Measurements from ENCODE around the gene IL18R1. TPM values are rescaled to one million over a fixed set of nuclear protein-coding genes. Genes with fewer than 3 reads are reported as not detected.
"Not testable (repeated sequence)": the region's sequence is repeated elsewhere in the genome, so short reads cannot be mapped to it uniquely, and the experiment has no call there.

Gene IL18R1, protein sequence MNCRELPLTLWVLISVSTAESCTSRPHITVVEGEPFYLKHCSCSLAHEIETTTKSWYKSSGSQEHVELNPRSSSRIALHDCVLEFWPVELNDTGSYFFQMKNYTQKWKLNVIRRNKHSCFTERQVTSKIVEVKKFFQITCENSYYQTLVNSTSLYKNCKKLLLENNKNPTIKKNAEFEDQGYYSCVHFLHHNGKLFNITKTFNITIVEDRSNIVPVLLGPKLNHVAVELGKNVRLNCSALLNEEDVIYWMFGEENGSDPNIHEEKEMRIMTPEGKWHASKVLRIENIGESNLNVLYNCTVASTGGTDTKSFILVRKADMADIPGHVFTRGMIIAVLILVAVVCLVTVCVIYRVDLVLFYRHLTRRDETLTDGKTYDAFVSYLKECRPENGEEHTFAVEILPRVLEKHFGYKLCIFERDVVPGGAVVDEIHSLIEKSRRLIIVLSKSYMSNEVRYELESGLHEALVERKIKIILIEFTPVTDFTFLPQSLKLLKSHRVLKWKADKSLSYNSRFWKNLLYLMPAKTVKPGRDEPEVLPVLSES
- total RNA-seq, result 12.4 TPM

DNA sequence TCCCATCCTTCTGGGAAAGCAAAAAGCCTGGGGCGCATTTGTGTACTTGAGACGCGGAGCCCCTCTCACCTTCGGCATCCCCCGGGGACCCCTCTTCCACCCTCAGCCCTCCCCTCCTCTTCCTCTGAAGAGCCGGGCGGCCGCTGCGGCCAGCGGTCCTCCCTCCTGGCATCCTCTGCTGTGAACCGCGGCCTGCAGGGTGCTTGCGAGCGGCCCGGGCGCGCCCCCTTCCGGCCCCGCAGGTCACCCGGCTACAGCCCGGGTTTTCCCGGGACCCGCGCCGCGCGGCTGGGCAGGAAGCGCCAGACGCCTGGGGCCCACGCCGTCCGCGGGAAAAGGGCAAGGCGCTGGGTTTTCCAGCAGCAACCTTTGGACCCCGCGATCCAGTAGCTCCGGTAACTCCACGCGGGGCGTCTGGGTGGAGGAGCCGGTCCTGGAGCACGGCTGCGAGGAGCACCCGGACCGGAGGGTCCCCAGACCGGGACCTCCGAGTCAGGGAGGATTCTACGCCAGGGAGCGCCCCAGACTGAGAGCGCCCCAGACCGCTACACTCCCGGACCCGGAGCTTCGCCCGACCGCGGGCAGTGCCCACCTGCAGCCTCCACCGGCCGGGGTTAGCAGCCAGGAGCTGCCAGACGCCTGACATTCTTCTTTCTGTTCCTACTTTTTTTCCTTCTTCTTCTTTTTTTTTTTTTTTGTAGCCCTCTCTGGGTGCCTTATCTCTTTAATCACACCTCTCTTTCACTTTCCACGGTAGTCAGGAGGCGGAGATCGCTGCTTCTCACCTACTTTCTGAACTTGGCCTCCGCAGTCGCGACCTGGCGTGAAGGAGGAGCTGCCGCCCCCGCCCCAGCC is at the start of gene IL18R1:
Gene IL18R1, plus strand, starts transcription at position 271 of the 855 bp plus-strand sequence. CDS start 6,865 bp downstream, outside the sequence.
- DNase-seq (ENCODE audit: low spot score), result peak; percentile 72

DNA sequence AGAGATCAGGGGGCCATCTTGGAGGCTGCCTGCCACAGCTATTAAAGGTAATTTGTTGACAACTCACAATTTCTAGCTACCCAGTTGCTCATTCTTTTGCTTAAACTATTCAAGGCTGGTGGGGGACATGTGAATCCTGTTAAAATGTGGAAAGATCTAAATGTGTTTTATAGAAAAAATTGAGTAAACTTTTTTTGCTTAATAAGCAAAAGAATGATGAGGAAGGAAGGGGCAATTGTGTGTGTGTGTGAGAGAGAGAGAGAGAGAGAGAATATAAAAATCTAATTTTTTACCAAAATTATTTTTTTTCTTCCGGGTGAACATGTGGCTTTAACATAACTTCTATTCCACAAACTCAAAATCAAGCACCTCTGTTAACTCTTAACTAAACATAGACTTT is 49.5 kb upstream of the IL18R1 start:
- no peak for DNase-seq (ENCODE audit: low spot score)

DNA sequence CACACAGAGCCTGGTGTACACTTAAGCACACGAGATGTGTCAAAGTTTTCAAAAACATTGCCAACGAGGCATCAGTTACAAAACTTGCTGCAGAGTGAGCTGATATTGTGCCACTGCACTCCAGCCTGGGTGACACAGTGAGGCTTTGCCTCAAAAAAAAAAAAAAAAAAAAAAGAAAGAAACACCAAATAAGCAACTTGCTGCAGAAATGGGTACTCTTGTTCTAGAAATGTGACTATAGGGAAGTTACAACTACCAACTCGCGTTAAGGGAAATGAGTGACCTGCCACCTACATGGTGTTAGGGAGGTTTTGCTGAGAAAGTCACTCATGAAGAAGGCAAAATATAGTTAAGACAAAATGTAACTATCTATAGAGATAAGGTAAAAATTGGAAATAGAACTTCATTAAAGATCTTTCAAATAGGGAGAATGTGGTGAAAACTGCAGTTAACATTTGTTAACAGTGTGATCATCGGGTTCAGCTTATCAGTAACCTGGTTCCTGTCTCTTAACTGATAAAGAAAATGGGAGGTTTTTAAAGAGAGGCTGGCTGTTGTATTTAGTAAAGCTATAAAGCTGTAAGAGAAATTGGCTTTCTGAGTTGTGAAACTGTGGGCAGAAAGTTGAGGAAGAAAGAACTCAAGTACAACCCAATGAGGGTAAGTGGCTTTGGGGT is 44.5 kb upstream of the IL18R1 start, which contains the start of gene IL1RL1:
Gene IL1RL1, plus strand, starts transcription at position 600 of the 677 bp plus-strand sequence. CDS start 26,702 bp downstream, outside the sequence.
- no peak for DNase-seq (ENCODE audit: low spot score)

DNA sequence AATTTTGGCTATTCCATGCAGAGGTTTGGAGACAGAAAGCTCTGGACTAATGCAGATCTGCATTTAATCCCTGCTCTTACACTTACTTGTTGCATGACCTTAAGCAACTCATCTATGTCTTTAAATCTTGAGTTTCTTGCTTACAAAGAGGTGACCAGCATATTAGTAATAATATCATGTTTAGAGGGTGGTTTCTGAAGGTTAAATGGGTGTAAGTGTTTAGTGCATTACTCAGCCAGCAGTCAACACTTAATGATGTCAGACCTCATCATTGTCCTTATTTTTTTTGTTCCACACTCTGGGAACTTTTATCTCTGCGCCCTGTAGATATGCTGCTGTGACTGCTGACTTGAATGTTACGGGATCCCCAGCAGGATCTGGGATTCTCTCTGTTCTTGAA is 42.6 kb upstream of the IL18R1 start:
- DNase-seq (ENCODE audit: low spot score), result no peak

DNA sequence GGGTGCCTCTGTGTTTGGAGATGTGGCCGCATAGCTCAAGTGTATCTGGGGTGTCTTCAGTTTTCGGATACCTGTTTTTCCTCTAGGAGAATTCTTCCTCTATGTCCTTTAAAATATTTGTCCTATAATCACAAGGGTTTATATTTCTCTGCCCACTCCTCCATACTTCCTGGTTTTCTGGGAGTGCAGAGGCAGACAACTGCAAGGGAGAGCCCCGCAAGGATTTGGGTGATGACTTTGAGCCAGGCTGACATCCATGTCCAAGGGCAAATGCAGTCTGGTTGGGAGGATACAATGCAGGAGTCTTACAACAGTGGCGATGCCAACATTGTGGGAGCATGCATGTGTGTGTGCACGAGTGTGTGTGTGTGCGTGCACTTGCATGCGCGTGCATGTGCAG is 42.1 kb upstream of the IL18R1 start:
- no peak for DNase-seq (ENCODE audit: low spot score)

DNA sequence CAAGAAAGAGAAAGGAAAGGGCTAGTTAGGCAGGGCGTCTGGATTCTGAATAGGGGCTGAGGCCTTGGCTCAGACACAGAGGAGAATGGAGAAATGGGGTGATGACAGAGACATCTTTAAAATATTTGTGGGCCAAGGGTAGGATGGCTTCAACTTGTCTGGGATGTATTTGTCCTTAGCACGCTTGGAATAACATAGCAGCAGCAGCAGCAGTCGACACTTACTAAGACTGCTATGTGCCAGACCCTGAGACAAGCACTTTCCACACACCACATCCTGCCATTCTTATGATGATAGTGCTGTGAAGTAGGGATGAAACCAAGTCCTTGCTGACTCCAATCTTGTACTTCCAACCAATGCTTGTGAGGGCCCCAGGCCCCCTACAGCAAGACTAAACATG is 41.6 kb upstream of the IL18R1 start:
- DNase-seq (ENCODE audit: low spot score), result no peak

DNA sequence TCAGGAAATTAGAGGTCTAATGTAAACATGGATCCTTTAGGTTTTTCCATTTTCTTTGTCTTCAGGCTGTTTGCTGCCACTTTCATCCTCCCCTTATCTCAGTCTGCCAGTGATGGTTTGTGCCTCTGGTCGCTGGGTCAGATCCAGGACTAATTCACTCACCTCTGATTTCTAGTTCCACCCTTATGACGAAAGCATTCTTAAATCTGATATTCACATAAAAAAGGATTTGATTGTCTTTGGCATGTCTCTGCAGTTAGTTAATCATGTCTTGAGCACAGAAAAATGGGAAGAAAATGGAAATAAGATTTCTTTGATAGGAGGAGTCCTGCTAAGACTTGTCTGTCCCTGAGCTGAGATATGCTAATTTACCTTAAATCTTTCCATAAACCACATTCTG is 39.7 kb upstream of the IL18R1 start:
- DNase-seq (ENCODE audit: low spot score), result no peak

DNA sequence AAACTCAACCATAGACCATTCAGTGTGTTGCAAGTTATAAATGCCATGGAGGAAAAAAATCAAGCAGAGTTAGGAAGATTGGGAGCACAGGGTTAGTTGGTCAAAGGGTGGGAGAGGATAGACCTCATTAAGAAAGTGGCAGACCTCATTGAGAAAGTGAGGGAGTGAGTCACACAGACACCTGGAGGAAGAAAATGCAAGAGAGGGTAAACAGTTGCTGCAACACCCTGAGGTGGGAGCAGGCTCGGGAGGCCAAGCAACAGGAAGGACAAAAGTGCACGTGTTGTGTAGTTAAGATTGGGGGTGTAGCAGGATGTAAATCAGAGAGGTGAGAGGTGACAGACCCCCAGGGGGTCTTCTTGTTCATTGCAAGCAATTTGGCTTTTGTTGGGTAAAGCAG is 37.9 kb upstream of the IL18R1 start:
- DNase-seq (ENCODE audit: low spot score), result no peak

DNA sequence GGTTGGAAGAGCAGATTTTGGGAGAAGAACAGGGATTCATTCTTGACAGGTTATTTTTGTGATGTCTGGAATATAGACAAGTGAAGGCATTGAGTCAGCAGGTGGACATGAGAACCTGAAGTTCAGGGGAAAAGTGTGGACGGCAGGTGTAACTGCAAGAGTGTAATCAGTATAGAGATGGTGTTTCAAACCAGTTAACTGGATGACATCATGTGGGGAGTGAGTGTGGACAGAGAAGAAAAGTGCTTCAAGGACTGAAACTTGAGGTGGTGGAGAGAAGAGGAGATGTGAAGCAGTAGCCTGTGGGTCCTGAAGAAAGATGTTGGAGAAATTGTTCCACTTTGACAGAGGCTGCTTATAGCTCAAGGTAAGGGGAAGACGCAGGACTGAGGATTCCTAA is 37.2 kb upstream of the IL18R1 start:
- no peak for DNase-seq (ENCODE audit: low spot score)

DNA sequence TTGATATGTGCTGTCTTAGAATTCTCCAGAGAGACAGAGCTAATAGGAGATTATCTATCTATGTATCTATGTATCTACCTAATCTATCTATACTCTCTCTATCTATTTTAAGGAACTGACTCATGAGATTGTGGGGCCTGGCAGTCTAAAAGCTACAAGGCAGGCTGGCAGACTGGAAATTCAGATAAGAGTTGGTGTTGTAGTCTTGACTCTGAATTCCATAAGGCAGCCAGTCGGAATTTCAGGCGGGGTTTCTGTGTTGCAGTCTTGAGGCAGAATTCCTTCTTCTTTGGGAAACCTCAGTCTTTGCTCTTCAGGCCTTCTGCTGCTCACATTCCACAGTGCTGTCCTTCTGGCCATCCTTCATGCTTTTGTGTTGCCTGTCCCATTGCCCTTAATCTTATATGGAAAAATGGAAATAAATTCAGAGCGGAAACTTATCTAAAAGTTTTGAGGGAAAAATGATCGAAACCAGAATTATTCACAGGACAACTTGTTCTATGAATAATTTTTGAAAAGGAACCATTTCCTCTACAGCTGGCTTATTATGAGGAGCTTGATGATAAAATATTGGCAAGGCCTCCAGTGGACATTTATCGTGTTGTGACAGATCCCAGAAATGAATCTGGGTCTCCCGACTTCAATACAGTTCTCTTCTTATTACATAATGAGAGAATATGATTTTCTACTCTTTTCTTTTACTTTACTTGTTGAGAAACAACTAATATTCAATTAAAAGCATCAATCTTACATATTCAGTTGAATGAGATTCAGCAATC is 33.5 kb upstream of the IL18R1 start:
- DNase-seq (ENCODE audit: low spot score), result no peak

DNA sequence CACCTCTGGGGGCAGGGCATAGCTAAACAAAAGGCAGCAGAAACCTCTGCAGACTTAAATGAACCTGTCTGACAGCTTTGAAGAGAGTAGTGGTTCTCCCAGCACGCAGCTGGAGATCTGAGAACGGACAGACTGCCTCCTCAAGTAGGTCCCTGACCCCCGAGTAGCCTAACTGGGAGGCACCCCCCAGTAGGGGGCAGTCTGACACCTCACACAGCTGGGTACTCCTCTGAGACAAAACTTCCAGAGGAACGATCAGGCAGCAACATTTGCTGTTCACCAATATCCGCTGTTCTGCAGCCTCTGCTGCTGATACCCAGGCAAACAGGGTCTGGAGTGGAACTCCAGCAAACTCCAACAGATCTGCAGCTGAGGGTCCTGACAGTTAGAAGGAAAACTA is 30.7 kb upstream of the IL18R1 start:
- not testable (repeated sequence) for DNase-seq (ENCODE audit: low spot score)

DNA sequence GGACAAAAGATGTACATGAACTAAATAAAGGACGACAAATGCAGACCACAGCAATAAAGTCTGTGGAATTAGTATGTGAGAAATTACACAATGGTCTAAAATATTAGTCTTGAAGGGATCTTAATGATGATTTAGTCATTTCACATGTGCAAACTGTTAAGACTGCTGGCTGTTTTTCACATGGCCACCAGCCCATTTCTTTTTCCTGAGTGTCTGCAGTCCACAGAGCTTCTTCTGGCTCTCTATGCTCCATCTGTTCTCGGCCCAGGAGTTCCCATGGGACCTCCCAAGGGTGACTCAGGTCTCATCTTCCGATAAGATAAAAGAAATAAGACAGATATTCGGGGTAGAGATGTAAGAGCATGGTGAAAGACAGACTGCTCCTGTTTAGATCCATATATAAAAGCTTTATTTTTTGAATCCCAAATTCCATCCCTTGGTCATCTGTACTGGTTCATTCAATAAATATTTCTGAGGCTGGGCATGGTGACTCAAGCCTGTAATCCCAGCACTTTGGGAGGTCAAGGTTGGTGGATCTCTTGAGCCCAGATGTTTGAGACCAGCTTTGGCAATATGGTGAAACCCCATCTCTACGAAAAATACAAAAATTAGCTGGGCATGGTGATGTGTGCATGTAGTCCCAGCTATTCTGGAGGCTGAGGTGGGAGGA is 24.1 kb upstream of the IL18R1 start:
- DNase-seq (ENCODE audit: low spot score), result no peak

DNA sequence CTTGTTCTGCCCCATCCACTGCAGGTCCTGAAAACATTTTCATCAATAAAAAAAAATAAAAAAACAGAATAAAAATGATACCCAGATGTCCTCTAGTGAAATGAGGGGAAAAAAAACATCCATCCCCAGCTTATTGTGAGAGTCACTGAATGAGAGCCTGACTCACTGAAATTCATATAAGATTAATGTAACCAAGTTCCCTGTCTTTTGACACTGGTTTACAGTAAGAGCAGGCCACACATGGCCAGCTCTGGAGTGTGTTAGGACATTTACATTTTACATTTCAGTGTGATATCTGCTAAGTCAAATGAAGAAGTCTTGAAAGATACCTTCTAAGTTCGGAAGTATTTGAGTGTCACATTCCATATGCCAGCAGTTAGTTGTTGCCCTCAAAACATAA is 21.1 kb upstream of the IL18R1 start:
- no peak for DNase-seq (ENCODE audit: low spot score)

DNA sequence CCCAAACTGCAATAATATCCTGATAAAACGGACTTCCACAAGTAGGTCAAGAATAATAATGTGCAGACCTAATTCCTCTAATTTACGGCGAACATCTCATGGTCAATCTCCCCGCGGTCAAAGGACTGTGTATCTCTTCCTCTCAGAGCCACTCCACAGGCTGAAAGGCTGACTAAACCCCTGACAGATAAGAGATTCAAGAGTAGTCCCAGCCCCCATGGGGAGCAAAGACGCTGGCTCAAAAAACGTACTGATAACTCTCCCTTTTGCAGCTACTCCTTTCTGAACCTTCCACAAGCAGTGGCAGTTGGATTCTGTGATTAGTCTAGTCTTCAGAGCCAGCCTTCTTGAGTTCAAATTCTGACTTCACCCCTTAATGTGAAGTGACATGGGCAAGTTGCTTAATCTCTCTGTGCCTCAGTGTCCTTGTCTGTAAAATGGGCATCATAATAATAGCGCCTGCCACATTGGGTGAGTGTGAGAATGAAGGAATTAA is 19.7 kb upstream of the IL18R1 start:
- DNase-seq (ENCODE audit: low spot score), result no peak

DNA sequence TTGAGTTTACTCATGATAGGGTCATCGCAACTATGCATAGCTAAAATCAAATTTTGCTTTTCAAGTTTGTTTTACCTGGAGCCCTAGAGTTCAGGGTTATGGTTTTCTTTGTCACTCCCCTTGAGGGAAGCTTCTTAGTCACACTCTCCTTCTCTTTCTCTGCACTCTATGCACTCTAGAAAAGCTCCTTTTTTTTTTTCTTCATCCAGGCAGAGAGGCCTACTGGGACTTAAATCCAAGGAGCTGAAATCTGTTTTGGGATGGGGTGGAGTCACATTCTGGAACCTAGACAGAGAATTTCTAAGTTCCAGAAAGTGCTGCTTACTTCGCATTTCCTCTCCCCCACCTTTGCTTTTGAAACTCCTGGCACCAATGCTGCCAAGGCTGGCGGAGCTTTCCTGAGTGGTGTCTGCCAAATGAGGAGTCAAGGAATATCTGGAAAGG is 19.1 kb upstream of the IL18R1 start:
- no peak for DNase-seq (ENCODE audit: low spot score)

DNA sequence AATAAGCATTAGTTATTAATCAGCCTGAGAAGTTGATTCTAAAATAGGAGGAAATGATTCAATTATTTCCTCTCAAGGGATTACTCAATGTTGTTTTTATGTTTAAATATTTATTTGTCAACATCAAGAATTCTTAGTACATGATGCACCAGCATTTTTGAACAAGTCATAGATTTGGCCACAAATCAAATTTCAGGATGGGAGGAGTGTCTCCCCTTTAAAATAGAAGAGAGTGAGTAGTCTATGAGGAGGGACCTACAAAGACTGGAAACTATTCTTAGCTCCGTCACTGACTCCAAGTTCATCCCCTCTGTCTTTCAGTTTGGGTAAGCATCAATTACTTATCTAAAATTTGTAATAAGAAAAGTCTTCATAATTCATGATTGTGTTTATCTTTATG is 18.6 kb upstream of the IL18R1 start:
- DNase-seq (ENCODE audit: low spot score), result no peak

DNA sequence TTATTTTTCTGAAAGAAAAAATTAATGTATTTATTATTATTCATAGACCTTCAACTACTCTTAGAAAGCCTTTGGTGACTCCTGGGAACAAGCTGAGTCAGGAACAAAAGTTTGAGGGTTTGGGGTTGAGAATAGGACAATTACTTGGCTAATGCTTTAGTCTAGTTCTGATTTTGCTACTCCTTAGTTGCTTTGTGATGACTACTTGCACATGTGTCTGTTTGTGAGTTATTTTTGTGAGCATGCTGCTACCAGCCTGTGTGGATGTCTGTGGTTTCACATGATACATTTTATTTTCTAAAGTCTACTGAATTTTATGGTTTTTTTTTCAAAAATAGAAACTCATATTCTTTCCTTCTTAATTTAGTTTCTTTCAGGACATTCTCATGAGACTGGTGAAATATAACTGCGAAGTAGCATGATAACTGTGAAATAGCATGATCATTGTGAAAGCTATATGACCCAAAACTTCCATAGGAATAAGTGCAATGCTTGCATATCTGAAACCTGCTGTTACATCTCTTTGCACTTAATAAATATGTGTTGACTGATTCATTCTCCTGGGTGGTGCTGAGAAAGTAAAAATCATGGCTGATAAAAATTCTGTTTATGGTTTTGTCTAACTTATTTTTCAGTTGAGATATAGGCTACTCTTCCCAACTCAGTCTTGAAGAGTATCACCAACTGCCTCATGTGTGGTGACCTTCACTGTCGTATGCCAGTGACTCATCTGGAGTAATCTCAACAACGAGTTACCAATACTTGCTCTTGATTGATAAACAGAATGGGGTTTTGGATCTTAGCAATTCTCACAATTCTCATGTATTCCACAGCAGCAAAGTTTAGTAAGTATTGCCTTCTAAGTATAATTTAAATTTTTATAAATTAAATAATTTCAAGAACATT is 17.9 kb upstream of the IL18R1 start:
- no peak for DNase-seq (ENCODE audit: low spot score)

DNA sequence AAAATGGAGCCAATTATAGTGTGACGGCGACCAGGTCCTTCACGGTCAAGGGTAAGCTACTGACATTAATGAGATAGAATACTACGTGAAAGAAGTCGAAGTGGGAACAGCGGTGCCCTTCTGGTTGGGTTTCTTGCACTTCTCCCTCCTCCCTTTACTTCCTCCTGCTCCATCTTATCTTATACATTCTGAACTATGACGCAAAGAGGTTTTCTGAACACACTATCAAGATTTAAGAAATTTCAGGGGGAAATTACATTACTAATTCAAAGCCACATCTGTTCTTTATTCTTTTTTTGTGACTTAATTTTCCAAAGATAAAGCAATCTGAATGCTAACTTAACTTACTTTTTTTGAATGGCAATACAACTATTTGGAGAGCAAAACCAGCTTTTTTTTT is 14.8 kb upstream of the IL18R1 start:
- no peak for DNase-seq (ENCODE audit: low spot score)

DNA sequence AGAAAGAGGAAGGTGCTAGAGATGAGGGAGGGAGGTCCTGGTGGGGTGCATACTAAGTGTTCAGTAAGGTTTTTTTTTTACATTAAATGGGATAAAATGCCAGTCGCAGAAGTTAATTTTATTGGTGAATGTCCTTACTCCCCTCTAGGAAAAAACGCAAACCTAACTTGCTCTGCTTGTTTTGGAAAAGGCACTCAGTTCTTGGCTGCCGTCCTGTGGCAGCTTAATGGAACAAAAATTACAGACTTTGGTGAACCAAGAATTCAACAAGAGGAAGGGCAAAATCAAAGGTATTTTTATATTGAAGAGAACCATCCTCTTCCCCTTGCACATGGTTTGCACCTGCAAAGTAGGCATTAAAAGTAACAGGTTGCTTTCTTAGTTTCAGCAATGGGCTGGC is 12.7 kb upstream of the IL18R1 start:
- DNase-seq (ENCODE audit: low spot score), result no peak
